IMR-90 (cell line): ENCODE measurements around the gene PI3. TPM values are rescaled to one million over a fixed set of nuclear protein-coding genes. Genes with fewer than 3 reads are reported as not detected.

Experiments
- ATAC-seq: fragments of 200-7000 bp; cut with Tn5 transposase; 2 replicates; pipeline ENCODE4 v1.9.1; 2020; ENCODE audit warnings: low read depth, mild to moderate bottlenecking, moderate library complexity
- BruUV-seq: library from RNA; stranded (reverse); fragments of 400-500 nt; replicated peaks from 2 replicates; lab custom pipeline; 2021; lab: Mats Ljungman, UMichigan
- CTCF ChIA-PET: fragments of 300-600 bp; formaldehyde crosslinking; extraction: SDS; loops from one replicate; lab custom pipeline; 2021; ENCODE audit warnings: antibody characterized with exemption; lab: Yijun Ruan, JAX
- POLR2A ChIA-PET: fragments of 300-600 bp; sonication (Branson Sonifier 250); formaldehyde crosslinking; loops from one replicate; lab custom pipeline; 2022; ENCODE audit warnings: antibody characterized with exemption; ENCODE audit not compliant: unreplicated experiment; lab: Charles Lee
- DNase-seq: peaks from one replicate; pipeline ENCODE4 v3.0.0; 2013
- H2AFZ ChIP-seq: replicated peaks from 2 replicates; pipeline ENCODE3; 2013; ENCODE audit warnings: low read length, mild to moderate bottlenecking; ENCODE audit not compliant: poor library complexity
- H2AK5ac ChIP-seq: 2 replicates; pipeline ENCODE4 v1.6.1; 2013; ENCODE audit warnings: low read depth, low read length, inconsistent platforms
- H2AK9ac ChIP-seq: replicated peaks from 2 replicates; pipeline ENCODE3; 2013; ENCODE audit warnings: mild to moderate bottlenecking, low read depth, low read length, moderate library complexity; ENCODE audit not compliant: poor library complexity
- H2BK120ac ChIP-seq: 2 replicates; pipeline ENCODE4 v1.6.1; 2013; ENCODE audit warnings: low read depth, low read length, inconsistent platforms
- H2BK15ac ChIP-seq: 3 replicates; pipeline ENCODE4 v1.6.1; 2013; ENCODE audit warnings: low read depth, low read length, inconsistent platforms
- H2BK20ac ChIP-seq: 2 replicates; pipeline ENCODE4 v1.6.1; 2013; ENCODE audit warnings: low read depth, mild to moderate bottlenecking, inconsistent platforms, low read length, moderate library complexity
- H2BK5ac ChIP-seq: 2 replicates; pipeline ENCODE4 v1.6.1; 2013; ENCODE audit warnings: mild to moderate bottlenecking, low read depth, low read length, inconsistent platforms; ENCODE audit not compliant: poor library complexity, severe bottlenecking
- H3K14ac ChIP-seq: replicated peaks from 2 replicates; pipeline ENCODE4 v1.6.1; 2013; ENCODE audit warnings: low read depth, low read length, inconsistent platforms
- H3K18ac ChIP-seq: 2 replicates; pipeline ENCODE4 v1.6.1; 2013; ENCODE audit warnings: low read depth, low read length, control low read depth
- H3K23ac ChIP-seq: 2 replicates; pipeline ENCODE4 v1.6.1; 2013; ENCODE audit warnings: low read depth, low read length, inconsistent platforms
- H3K27ac ChIP-seq: 2 replicates; pipeline ENCODE4 v1.5.1; 2013; ENCODE audit warnings: mild to moderate bottlenecking, control low read depth, low read length; ENCODE audit not compliant: insufficient read depth
- H3K27me3 ChIP-seq: 2 replicates; pipeline ENCODE4 v1.6.1; 2013; ENCODE audit warnings: low read length; ENCODE audit not compliant: control insufficient read depth, insufficient read depth
- H3K36me3 ChIP-seq: 2 replicates; pipeline ENCODE4 v1.6.1; 2013; ENCODE audit warnings: low read length, mixed read lengths; ENCODE audit not compliant: control insufficient read depth, insufficient read depth
- H3K4ac ChIP-seq: 2 replicates; pipeline ENCODE4 v1.6.1; 2013; ENCODE audit warnings: low read depth, low read length, inconsistent platforms
- H3K4me1 ChIP-seq: 2 replicates; pipeline ENCODE4 v1.6.1; 2013; ENCODE audit warnings: low read length, mixed read lengths; ENCODE audit not compliant: control insufficient read depth, insufficient read depth
- H3K4me2 ChIP-seq: 2 replicates; pipeline ENCODE4 v1.6.1; 2013; ENCODE audit warnings: low read depth, mild to moderate bottlenecking, control low read depth, low read length, moderate library complexity
- H3K4me3 ChIP-seq: 2 replicates; pipeline ENCODE4 v1.5.1; 2013; ENCODE audit warnings: low read depth, mild to moderate bottlenecking, control low read depth, low read length, moderate library complexity; ENCODE audit not compliant: insufficient read depth
- H3K56ac ChIP-seq: 2 replicates; pipeline ENCODE4 v1.6.1; 2013; ENCODE audit warnings: low read length, inconsistent platforms; ENCODE audit not compliant: insufficient read depth; ENCODE audit errors: extremely low read depth
- H3K79me1 ChIP-seq, 2 experiments: 2 replicates each; pipeline ENCODE4 v1.6.1; 2013; ENCODE audit warnings: low read length in 2 of 2, inconsistent platforms in 1 of 2, low read depth in 1 of 2
- H3K9ac ChIP-seq: 2 replicates; pipeline ENCODE4 v1.6.1; 2013; ENCODE audit warnings: low read depth, low read length, control low read depth
- H3K9me1 ChIP-seq: 2 replicates; pipeline ENCODE4 v1.6.1; 2013; ENCODE audit warnings: low read length, inconsistent platforms; ENCODE audit not compliant: insufficient read depth
- H3K9me3 ChIP-seq: 2 replicates; pipeline ENCODE4 v1.6.1; 2013; ENCODE audit warnings: low read length; ENCODE audit not compliant: control insufficient read depth, insufficient read depth
- H4K20me1 ChIP-seq: 2 replicates; pipeline ENCODE4 v1.6.1; 2013; ENCODE audit warnings: low read length, inconsistent platforms; ENCODE audit not compliant: insufficient read depth
- H4K5ac ChIP-seq: 2 replicates; pipeline ENCODE4 v1.6.1; 2013; ENCODE audit warnings: mild to moderate bottlenecking, low read depth, low read length, control low read depth
- H4K8ac ChIP-seq, 2 experiments: 2 replicates each; pipeline ENCODE4 v1.6.1; 2013; ENCODE audit warnings: low read depth in 2 of 2, low read length in 2 of 2, control low read depth in 1 of 2, inconsistent platforms in 1 of 2
- H4K91ac ChIP-seq: 2 replicates; pipeline ENCODE4 v1.6.1; 2013; ENCODE audit warnings: low read depth, low read length, inconsistent platforms; ENCODE audit not compliant: insufficient read depth
- CHD1 ChIP-seq: IDR thresholded peaks from 2 replicates; pipeline ENCODE4 v1.6.1; 2012; ENCODE audit warnings: low read depth, low read length, improper control_type of control experiment
- MAZ ChIP-seq: IDR thresholded peaks from 2 replicates; pipeline ENCODE4 v1.6.1; 2012; ENCODE audit warnings: low read depth, mild to moderate bottlenecking, low read length, improper control_type of control experiment, moderate library complexity, borderline replicate concordance
- RAD21 ChIP-seq: IDR thresholded peaks from 2 replicates; pipeline ENCODE4 v1.6.1; 2012; ENCODE audit warnings: low read length, improper control_type of control experiment
- RCOR1 ChIP-seq: IDR thresholded peaks from 2 replicates; pipeline ENCODE4 v1.6.1; 2012; ENCODE audit warnings: mild to moderate bottlenecking, low read length, improper control_type of control experiment; ENCODE audit not compliant: insufficient replicate concordance
- SMC3 ChIP-seq: fragments of 150-350 bp; IDR thresholded peaks from 2 replicates; pipeline ENCODE4 v1.6.1; 2016; ENCODE audit warnings: low read depth, mild to moderate bottlenecking, antibody characterized with exemption, low read length, moderate library complexity
- USF2 ChIP-seq: fragments of 150-350 bp; IDR thresholded peaks from 2 replicates; pipeline ENCODE4 v1.6.1; 2017; ENCODE audit warnings: mild to moderate bottlenecking, antibody characterized with exemption, low read length, low read depth
- WGBS, 2 experiments: methylation state at CpG; one replicate each; pipeline versions ENCODE4 v1.1.5 to v1.1.7; 2013; ENCODE audit warnings: missing lambda C conversion rate in 2 of 2; ENCODE audit not compliant: insufficient read length in 1 of 2; ENCODE audit errors: extremely low coverage in 2 of 2; 5-methylcytosine and 5-hydroxymethylcytosine counted together
- dilution Hi-C: fragments of 300-500 bp; cut with HindIII; formaldehyde crosslinking; loops from one replicate; pipeline ENCODE4 v1.14.3; 2018; ENCODE audit warnings: low sequenced_read_pairs; ENCODE audit not compliant: unreplicated experiment
- in situ Hi-C: fragments of 300-500 bp; cut with MboI; formaldehyde crosslinking; loops from 3 replicates; pipeline ENCODE4 v1.14.3; 2019; ENCODE audit warnings: low sequenced_read_pairs, inconsistent platforms, mixed read lengths
- intact Hi-C: fragments of 100-400 bp; cut with micrococcal nuclease; formaldehyde crosslinking; loops from 2 replicates; pipeline ENCODE4 v1.10.0; 2022
- polyA plus RNA-seq, 3 experiments: library from polyadenylated mRNA; depleted of rRNA; stranded (reverse); fragments of >200 nt; gene quantifications; 2 replicates each; pipeline ENCODE4 v1.2.3, GENCODE V29; 2012; ENCODE audit warnings: low replicate concordance in 1 of 3
- total RNA-seq: library from RNA; depleted of rRNA; stranded (reverse); fragments of >200 nt; gene quantifications from 2 replicates; pipeline ENCODE4 v1.2.3, GENCODE V29; 2012

The PI3 gene
- total and polyA plus RNA-seq, 2 of the 4 experiments (the other 2 are of a cell fraction), result not detected

GRCh38 chr20:45218636-45219035, 43.9 kb downstream of the PI3 start:
- Histone ChIP-seq H3K27ac (no peak overlapping the region), H2BK15ac (no peak overlapping the region), H3K14ac (no peak overlapping the region), H3K56ac (no peak overlapping the region), H2BK20ac (no peak overlapping the region), H3K18ac (no peak overlapping the region), H3K36me3 (no peaks in the 10 kb centered on the region), H3K79me1 (no peaks in the 10 kb centered on the region), H3K9me1 (no peaks in the 10 kb centered on the region), H3K4ac (no peak overlapping the region), H2AK5ac (no peak overlapping the region), H3K23ac (no peak overlapping the region), H2BK120ac (no peak overlapping the region), H3K9me3 (no peaks in the 10 kb centered on the region), H4K8ac (no peak overlapping the region), H3K9ac (no peak overlapping the region), H3K4me1 (no peaks in the 10 kb centered on the region), H2BK5ac (no peak overlapping the region), H3K27me3 (no peaks in the 10 kb centered on the region), H2AFZ (no peak overlapping the region), H2AK9ac (no peak overlapping the region), H4K20me1 (no peaks in the 10 kb centered on the region), H4K91ac (no peak overlapping the region), H3K4me2 (no peak overlapping the region), H3K4me3 (no peak overlapping the region), H4K5ac (no peak overlapping the region)
- POLR2A ChIA-PET, result no interaction called here
- TF ChIP-seq SMC3 (no peak), RCOR1 (no peak), CHD1 (no peak), USF2 (no peak), RAD21 (no peak), MAZ (no peak)
- BruUV-seq, result no TSS peak
- no peak for DNase-seq
- ATAC-seq, result no peak
- WGBS, 2 experiments, result no CpG with 5 or more reads among the region's 2 CpGs
- intact Hi-C loops (no loop called here), in situ Hi-C loops (no loop called here), dilution Hi-C loops (no loop called here)
- CTCF ChIA-PET, result no interaction called here
